Lung (tissue), 12 donors: ENCODE results near the gene CTTNBP2NL. TPM values are rescaled to one million over a fixed set of nuclear protein-coding genes. Genes with fewer than 3 reads are reported as not detected.
A peak's percentile ranks its signal among the peaks of the same experiment; 100 is the strongest.

ENCODE experiments used
- ATAC-seq: fragments of 200-7000 bp; cut with Tn5 transposase; one replicate; pipeline ENCODE4 v1.9.1; 2020; ENCODE audit warnings: moderate number of reproducible peaks; ENCODE audit not compliant: insufficient read depth, low FRiP score
- DNase-seq, 3 donors: peaks; one replicate each; pipeline ENCODE4 v3.0.0-alpha.2; 2013 to 2017
- H3K27ac ChIP-seq, 2 donors: one replicate each; pipeline ENCODE4 v1.5.1; 2013; ENCODE audit warnings: mild to moderate bottlenecking in 2 of 2, moderate library complexity in 2 of 2, control low read depth in 1 of 2, inconsistent platforms in 1 of 2, low read depth in 1 of 2, low read length in 1 of 2
- H3K27me3 ChIP-seq, 3 donors: one replicate each; pipeline ENCODE4 v1.5.1; 2013; ENCODE audit warnings: low read length in 2 of 3; ENCODE audit not compliant: control insufficient read depth in 3 of 3, insufficient read depth in 3 of 3
- H3K36me3 ChIP-seq, 4 donors: one replicate each; pipeline ENCODE4 v1.5.1; 2013; ENCODE audit warnings: low read length in 4 of 4, mild to moderate bottlenecking in 1 of 4, moderate library complexity in 1 of 4; ENCODE audit not compliant: control insufficient read depth in 4 of 4, insufficient read depth in 4 of 4
- H3K4me1 ChIP-seq, 5 donors: one replicate each; pipeline ENCODE4 v1.5.1; 2013; ENCODE audit warnings: low read length in 5 of 5, mild to moderate bottlenecking in 2 of 5, moderate library complexity in 1 of 5; ENCODE audit not compliant: control insufficient read depth in 5 of 5, insufficient read depth in 5 of 5
- H3K4me3 ChIP-seq: one replicate; pipeline ENCODE4 v1.5.1; 2013; ENCODE audit warnings: mild to moderate bottlenecking, control low read depth, moderate library complexity
- H3K9ac ChIP-seq, 2 donors: one replicate each; pipeline ENCODE4 v1.5.1; 2013; ENCODE audit warnings: low read length in 2 of 2, control low read depth in 1 of 2; ENCODE audit not compliant: insufficient read depth in 1 of 2
- H3K9me3 ChIP-seq, 4 donors: one replicate each; pipeline ENCODE4 v1.5.1; 2013; ENCODE audit warnings: low read length in 3 of 4, mild to moderate bottlenecking in 1 of 4, moderate library complexity in 1 of 4; ENCODE audit not compliant: control insufficient read depth in 4 of 4, insufficient read depth in 3 of 4
- WGBS, 2 donors: extraction: QIAGEN DNeasy Blood & Tissue Kit; methylation state at CpG; one replicate each; pipeline ENCODE4 v1.1.7; 2013; 5-methylcytosine and 5-hydroxymethylcytosine counted together
- polyA plus RNA-seq, 2 donors: library from polyadenylated mRNA; stranded (reverse); fragments of 200-250 nt; gene quantifications; one replicate each; pipeline ENCODE4 v1.2.1, GENCODE V29; 2013
- total RNA-seq, 2 donors: library from RNA; depleted of rRNA in 1 of 2; stranded (reverse); fragments of >200 nt in 1 of 2; gene quantifications; one replicate each; pipeline ENCODE4 v1.2.1, GENCODE V29; 2014 to 2021
- TF ChIP-seq, protein P1 (sequence below): IDR thresholded peaks from 2 replicates; pipeline ENCODE4 v1.5.1; 2012; ENCODE audit warnings: mild to moderate bottlenecking; ENCODE audit errors: control extremely low read depth, extremely low read depth
- donor health status: control.
- donor health status: control.
- donor health status: Bipolar disorder and iron deficiency.
- donor health status: healthy.
- donor health status: DM: yes; HTN: yes; CAD: no.

CTTNBP2NL gene
- total and polyA plus RNA-seq, 4 donors, result 9.0 to 38.5 (median 17.0) TPM

DNA sequence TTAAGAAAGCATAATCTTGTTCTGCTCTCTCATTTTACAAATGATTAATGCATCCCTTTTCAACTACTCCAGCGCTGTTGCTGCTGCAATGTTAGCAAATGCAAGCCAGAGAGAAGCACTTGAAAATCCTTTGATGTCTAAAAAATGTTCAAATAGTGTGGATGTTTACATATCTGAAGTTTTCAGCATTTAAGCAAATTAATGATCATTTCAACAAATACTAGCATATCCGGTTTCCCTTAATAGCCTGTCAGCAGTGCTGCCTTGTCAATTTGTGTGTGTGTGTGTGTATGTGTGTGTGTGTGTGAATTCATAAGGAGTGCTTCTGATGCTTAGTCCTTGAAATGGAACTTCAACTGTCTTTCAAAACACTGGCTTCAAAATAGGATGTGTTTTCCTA, 64.6 kb downstream of the CTTNBP2NL start:
- Histone ChIP-seq H3K4me1 (peaks cover 0 to 34% (median 21%) of the 10 kb centered on the region in 5 donors), H3K27me3 (no peaks in the 10 kb centered on the region), H3K27ac (no peak overlapping the region), H3K36me3 (peaks cover 11 to 19% (median 14%) of the 10 kb centered on the region in 4 donors), H3K4me3 (no peak overlapping the region), H3K9ac (no peak overlapping the region), H3K9me3 (no peaks in the 10 kb centered on the region)
- TF ChIP-seq, protein P1, sequence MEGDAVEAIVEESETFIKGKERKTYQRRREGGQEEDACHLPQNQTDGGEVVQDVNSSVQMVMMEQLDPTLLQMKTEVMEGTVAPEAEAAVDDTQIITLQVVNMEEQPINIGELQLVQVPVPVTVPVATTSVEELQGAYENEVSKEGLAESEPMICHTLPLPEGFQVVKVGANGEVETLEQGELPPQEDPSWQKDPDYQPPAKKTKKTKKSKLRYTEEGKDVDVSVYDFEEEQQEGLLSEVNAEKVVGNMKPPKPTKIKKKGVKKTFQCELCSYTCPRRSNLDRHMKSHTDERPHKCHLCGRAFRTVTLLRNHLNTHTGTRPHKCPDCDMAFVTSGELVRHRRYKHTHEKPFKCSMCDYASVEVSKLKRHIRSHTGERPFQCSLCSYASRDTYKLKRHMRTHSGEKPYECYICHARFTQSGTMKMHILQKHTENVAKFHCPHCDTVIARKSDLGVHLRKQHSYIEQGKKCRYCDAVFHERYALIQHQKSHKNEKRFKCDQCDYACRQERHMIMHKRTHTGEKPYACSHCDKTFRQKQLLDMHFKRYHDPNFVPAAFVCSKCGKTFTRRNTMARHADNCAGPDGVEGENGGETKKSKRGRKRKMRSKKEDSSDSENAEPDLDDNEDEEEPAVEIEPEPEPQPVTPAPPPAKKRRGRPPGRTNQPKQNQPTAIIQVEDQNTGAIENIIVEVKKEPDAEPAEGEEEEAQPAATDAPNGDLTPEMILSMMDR, result no peak
- ATAC-seq, result no peak
- peak in 2 of 3 donors; percentile 65 to 83 for DNase-seq
- WGBS, 2 donors, result 50 to 75% methylated on average over 2 of the region's 2 CpGs

DNA sequence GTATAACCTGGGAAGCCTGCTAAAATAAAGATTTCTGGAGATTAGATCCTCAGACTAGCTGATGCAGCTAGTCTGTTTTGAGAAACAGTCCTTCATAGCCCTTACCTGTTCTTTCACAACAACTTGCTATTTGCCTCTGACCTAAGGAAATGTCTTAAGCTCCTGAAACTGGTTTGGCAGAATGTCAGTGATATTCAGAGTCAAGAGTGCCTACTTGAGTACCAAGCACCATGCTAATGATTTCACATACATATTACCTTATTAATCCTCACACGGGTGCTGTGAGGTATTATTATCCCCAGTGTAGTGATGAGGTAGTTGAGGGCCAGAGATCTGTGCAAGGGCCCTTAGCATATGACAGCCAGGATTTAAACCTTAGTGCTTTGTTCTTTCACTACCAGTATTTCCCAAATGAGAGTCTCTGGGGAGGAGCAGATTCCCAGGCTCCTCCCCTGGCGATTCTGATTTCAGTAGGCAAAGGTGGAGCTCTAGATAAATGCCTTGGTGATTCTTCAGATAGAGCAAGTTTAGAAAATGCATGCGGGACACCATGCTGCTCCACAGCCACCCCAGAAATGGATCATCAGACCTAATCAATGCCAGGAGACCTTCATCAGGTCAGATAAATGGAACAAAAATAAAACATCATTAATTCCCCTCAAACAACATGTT, 65.3 kb downstream of the CTTNBP2NL start:
- TF ChIP-seq, protein P1, result no peak
- no peaks in the 10 kb centered on the region for H3K9me3 ChIP-seq
- H3K27ac ChIP-seq, result peak overlapping the region in 1 of 2 donors; percentile 77
- H3K36me3 ChIP-seq, result peaks cover 7 to 12% (median 9%) of the 10 kb centered on the region in 4 donors
- ATAC-seq (no peak), DNase-seq (peak; percentile 29 to 87 (median 67))
- H3K4me3 ChIP-seq, result no peak overlapping the region
- H3K27me3 ChIP-seq, result no peaks in the 10 kb centered on the region
- 64 to 86% methylated on average over 3 of the region's 3 CpGs for whole genome bisulfite sequencing, 2 donors
- no peak overlapping the region for H3K9ac ChIP-seq
- H3K4me1 ChIP-seq, result peaks cover 0 to 39% (median 21%) of the 10 kb centered on the region in 5 donors

DNA sequence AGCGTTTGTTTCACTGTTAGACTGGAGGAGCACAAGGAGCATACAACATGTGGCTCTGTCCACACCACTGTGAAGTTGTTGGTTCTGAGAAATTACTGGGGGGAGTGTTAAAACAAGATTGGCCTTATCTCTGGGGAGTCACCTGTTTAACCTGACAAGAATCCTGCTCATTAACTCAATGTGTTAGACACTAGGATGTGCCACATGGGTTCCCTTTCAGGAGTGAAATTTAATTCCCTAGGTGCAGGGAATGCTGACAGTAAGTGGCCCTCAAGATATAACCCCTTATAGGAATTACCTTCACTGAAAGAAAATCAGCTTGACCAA, 66.9 kb downstream of the CTTNBP2NL start:
- peaks cover 0 to under 1% (median 0%) of the 10 kb centered on the region in 4 donors for H3K36me3 ChIP-seq
- TF ChIP-seq, protein P1, result no peak
- H3K27ac ChIP-seq, result peak overlapping the region in 1 of 2 donors; percentile 40
- no peak for DNase-seq
- no peak overlapping the region for H3K4me3 ChIP-seq
- H3K9me3 ChIP-seq, result no peaks in the 10 kb centered on the region
- 77 to 88% methylated on average over 1 of the region's 1 CpG for WGBS, 2 donors
- no peaks in the 10 kb centered on the region for H3K27me3 ChIP-seq
- H3K4me1 ChIP-seq, result peaks cover 0 to 43% (median 21%) of the 10 kb centered on the region in 5 donors
- no peak for ATAC-seq
- no peak overlapping the region for H3K9ac ChIP-seq

DNA sequence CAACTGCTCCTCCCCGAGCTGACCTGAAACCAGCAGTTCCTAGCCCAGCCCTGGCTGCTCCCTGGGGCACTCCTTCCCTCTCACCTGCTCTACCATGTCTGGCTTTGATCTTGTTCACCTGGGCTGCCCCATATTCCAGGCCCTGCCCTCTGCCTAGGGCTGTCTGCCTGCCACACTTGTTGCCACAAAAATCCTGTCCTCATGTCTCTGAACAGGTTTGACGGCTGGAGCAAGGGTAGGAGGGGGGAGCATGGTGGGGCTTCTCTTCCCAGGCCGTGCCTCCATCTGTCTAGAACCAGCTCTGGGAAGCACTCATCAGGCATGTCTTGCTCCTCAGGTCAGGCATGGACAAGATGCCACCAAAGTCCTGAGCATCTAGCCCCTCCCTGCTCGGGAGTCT, 68.5 kb downstream of the CTTNBP2NL start:
- Histone ChIP-seq H3K4me1 (peaks cover 0 to 33% (median 16%) of the 10 kb centered on the region in 5 donors), H3K27ac (peak overlapping the region in 1 of 2 donors; percentile 78), H3K36me3 (no peaks in the 10 kb centered on the region), H3K9ac (no peak overlapping the region), H3K27me3 (no peaks in the 10 kb centered on the region), H3K9me3 (no peaks in the 10 kb centered on the region), H3K4me3 (no peak overlapping the region)
- peak; percentile 23 to 56 (median 40) for DNase-seq
- no peak for ATAC-seq
- WGBS, 2 donors, result 56 to 68% methylated on average over 4 of the region's 4 CpGs
- TF ChIP-seq, protein P1, result no peak
